Measurements from ENCODE around the gene TMOD3. TPM values are rescaled to one million over a fixed set of nuclear protein-coding genes. Genes with fewer than 3 reads are reported as not detected.

Gene TMOD3
- total RNA-seq, 2 donors from 2014 or later, result 9.2 to 11.2 TPM

GRCh38 chr15:51856714-51857380 is 27.4 kb downstream of the TMOD3 start:
- intact Hi-C loops (cut with DNase I), result no loop called here
- H3K9me3 ChIP-seq, result no peaks in the 10 kb centered on the region
- peaks cover 13% of the 10 kb centered on the region for H3K4me1 ChIP-seq
- WGBS, 2 donors, result 66 to 67% methylated on average over 5 of the region's 5 CpGs
- H3K36me3 ChIP-seq (replicated peaks in 1 of 2; ENCODE audit: insufficient read depth in 1 of 2, low read depth in 2 of 2), result no peaks in the 10 kb centered on the region
- DNase-seq, result no peak
- ATAC-seq, result peak; percentile 47
- H3K4me3 ChIP-seq, result no peak overlapping the region
- H3K27me3 ChIP-seq, result no peaks in the 10 kb centered on the region
- peak overlapping the region in 1 of 4 donors; percentile 27 for H3K27ac ChIP-seq
- TF ChIP-seq POLR2A (IDR thresholded peaks at IDR 0.05), result no peak
- TF ChIP-seq, protein P1, sequence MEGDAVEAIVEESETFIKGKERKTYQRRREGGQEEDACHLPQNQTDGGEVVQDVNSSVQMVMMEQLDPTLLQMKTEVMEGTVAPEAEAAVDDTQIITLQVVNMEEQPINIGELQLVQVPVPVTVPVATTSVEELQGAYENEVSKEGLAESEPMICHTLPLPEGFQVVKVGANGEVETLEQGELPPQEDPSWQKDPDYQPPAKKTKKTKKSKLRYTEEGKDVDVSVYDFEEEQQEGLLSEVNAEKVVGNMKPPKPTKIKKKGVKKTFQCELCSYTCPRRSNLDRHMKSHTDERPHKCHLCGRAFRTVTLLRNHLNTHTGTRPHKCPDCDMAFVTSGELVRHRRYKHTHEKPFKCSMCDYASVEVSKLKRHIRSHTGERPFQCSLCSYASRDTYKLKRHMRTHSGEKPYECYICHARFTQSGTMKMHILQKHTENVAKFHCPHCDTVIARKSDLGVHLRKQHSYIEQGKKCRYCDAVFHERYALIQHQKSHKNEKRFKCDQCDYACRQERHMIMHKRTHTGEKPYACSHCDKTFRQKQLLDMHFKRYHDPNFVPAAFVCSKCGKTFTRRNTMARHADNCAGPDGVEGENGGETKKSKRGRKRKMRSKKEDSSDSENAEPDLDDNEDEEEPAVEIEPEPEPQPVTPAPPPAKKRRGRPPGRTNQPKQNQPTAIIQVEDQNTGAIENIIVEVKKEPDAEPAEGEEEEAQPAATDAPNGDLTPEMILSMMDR (IDR thresholded peaks at IDR 0.05), result no peak

DNA sequence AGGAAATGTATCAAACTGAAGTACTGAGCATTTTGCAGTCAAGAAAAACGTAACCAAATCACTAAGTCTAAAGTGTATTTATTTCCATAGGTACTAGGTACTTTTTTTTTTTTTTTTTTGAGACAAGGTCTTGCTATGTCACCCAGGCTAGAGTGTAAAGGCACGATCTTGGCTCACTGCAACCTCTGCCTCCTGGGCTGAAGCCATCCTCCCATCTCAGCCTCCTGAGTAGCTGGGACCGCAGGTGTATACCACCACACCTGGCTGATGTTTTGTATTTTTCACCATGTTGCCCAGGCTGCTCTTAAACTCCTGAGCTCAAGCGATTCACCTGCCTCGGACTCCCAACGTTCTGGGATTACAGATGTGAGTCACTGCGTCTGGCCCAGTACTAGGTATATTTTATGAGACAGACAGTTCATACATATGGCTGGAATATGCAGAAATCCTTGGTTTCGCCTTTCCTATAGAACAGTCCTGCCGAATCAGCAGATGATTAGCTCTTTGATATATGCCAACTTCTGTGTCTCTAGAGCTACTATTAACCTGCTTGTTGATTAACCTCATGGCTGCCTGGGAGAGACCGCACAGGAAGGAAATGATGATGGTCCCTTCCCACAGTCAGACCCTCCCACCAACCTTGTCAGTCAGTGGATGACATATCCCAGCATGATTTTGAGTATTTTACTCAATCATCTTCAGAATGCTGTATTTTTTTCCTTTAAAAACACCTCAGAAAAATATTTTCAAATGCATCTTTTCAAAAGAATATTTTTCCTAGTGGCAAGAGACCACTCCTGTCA is 32.3 kb downstream of the TMOD3 start:
- peaks cover 6% of the 10 kb centered on the region for H3K4me1 ChIP-seq
- intact Hi-C loops (cut with DNase I), result no loop called here
- H3K4me3 ChIP-seq, result no peak overlapping the region
- no peak for TF ChIP-seq POLR2A (IDR thresholded peaks at IDR 0.05)
- TF ChIP-seq, protein P1 (IDR thresholded peaks at IDR 0.05), result no peak
- peaks cover 0 to 8% of the 10 kb centered on the region in 2 donors for H3K36me3 ChIP-seq (replicated peaks in 1 of 2; ENCODE audit: insufficient read depth in 1 of 2, low read depth in 2 of 2)
- no peak for DNase-seq
- no peak for ATAC-seq
- no peaks in the 10 kb centered on the region for H3K9me3 ChIP-seq
- no peaks in the 10 kb centered on the region for H3K27me3 ChIP-seq
- H3K27ac ChIP-seq, result no peak overlapping the region
- whole genome bisulfite sequencing, 2 donors, result 84 to 92% methylated on average over 10 of the region's 10 CpGs

- Histone ChIP-seq H3K9me3 (no peaks in the 10 kb centered on the region), H3K27me3 (no peaks in the 10 kb centered on the region), H3K27ac (no peak overlapping the region), H3K4me1 (no peaks in the 10 kb centered on the region), H3K4me3 (no peak overlapping the region), H3K36me3 (replicated peaks in 1 of 2; ENCODE audit: insufficient read depth in 1 of 2, low read depth in 2 of 2) (peaks cover 0 to 8% of the 10 kb centered on the region in 2 donors)
- DNase-seq, result no peak
- intact Hi-C loops (cut with DNase I), result no loop called here
- ATAC-seq, result no peak
- TF ChIP-seq, protein P1 (IDR thresholded peaks at IDR 0.05), result no peak
- TF ChIP-seq POLR2A (IDR thresholded peaks at IDR 0.05), result no peak
- 86 to 88% methylated on average over 2 of the region's 2 CpGs for WGBS, 2 donors
These were observed 33.7 kb downstream of the TMOD3 start for GRCh38 chr15:51863131-51863530.

DNA sequence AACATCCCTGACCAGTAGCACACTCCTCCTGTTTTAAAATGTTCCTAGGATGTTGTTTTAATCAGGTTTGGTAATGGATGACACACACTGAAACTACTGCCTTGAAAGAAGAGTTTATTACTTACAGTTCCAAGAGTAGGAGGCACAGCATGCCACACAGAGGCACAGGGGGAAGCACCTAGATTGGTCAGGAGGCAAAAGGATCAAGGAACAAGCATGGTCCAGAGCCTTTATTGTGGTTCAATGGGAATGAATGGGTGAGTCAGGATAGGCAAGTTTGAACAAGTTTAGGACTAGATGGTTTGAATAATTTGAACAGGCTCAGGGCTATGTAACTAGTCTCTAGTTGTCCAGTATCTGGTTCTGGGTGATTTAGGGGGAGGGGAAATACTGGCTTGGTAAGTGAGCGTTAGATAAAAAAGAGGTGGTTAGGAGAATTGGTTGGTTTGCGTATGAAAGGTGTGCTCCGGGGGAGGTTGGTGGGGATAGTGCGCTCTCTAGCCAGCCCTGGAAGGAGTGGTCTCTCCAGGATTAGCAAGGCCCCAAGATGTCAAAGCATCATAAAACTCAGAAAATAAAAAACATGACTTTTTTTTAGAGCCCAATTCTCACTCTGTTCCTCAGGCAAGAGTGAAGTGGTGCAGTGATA is 35.1 kb downstream of the TMOD3 start:
- no peak for TF ChIP-seq POLR2A (IDR thresholded peaks at IDR 0.05)
- TF ChIP-seq, protein P1 (IDR thresholded peaks at IDR 0.05), result no peak
- H3K36me3 ChIP-seq (replicated peaks in 1 of 2; ENCODE audit: insufficient read depth in 1 of 2, low read depth in 2 of 2), result peaks cover 0 to 8% of the 10 kb centered on the region in 2 donors
- ATAC-seq (no peak), DNase-seq (no peak)
- no peaks in the 10 kb centered on the region for H3K9me3 ChIP-seq
- H3K27me3 ChIP-seq, result no peaks in the 10 kb centered on the region
- H3K4me3 ChIP-seq, result no peak overlapping the region
- intact Hi-C loops (cut with DNase I), result no loop called here
- H3K4me1 ChIP-seq, result no peaks in the 10 kb centered on the region
- WGBS, 2 donors, result 93 to 97% methylated on average over 4 of the region's 4 CpGs
- no peak overlapping the region for H3K27ac ChIP-seq

Measured in body of pancreas (tissue), 4 donors.